ENCODE results near the gene TNFRSF13B.

Gene TNFRSF13B

GRCh38 chr17:16938496-16939207 is 33.3 kb downstream of the TNFRSF13B start:
- TF ChIP-seq USF1 (IDR thresholded peaks at IDR 0.05) (no peak), NFIC (IDR thresholded peaks at IDR 0.05) (no peak), MAX (IDR thresholded peaks at IDR 0.05) (no peak), ZBTB7A (IDR thresholded peaks at IDR 0.05; ENCODE audit: low read depth) (no peak), FOXM1 (IDR thresholded peaks at IDR 0.05; ENCODE audit: borderline replicate concordance, low read depth) (no peak), TEAD4 (IDR thresholded peaks at IDR 0.05) (no peak), RAD21 (IDR thresholded peaks at IDR 0.05; ENCODE audit: low read depth) (no peak), CREB1 (IDR thresholded peaks at IDR 0.05; ENCODE audit: low read depth) (no peak), CEBPB (IDR thresholded peaks at IDR 0.05) (no peak), YY1 (IDR thresholded peaks at IDR 0.05; ENCODE audit: low read depth) (no peak), EP300 (IDR thresholded peaks at IDR 0.05; ENCODE audit: borderline replicate concordance) (no peak), TCF12 (IDR thresholded peaks at IDR 0.05; ENCODE audit: low read depth) (no peak), EGR1 (IDR thresholded peaks at IDR 0.05) (no peak), TAF1 (IDR thresholded peaks at IDR 0.05; ENCODE audit: low read depth) (no peak), REST (IDR thresholded peaks at IDR 0.05; ENCODE audit: low read depth) (no peak)

- TF ChIP-seq TAF1 (IDR thresholded peaks at IDR 0.05; ENCODE audit: low read depth) (no peak), USF1 (IDR thresholded peaks at IDR 0.05) (no peak), CEBPB (IDR thresholded peaks at IDR 0.05) (no peak), FOXM1 (IDR thresholded peaks at IDR 0.05; ENCODE audit: borderline replicate concordance, low read depth) (no peak), NFIC (IDR thresholded peaks at IDR 0.05) (no peak), EP300 (IDR thresholded peaks at IDR 0.05; ENCODE audit: borderline replicate concordance) (no peak), RAD21 (IDR thresholded peaks at IDR 0.05; ENCODE audit: low read depth) (no peak), TCF12 (IDR thresholded peaks at IDR 0.05; ENCODE audit: low read depth) (no peak), REST (IDR thresholded peaks at IDR 0.05; ENCODE audit: low read depth) (no peak), ZBTB7A (IDR thresholded peaks at IDR 0.05; ENCODE audit: low read depth) (no peak), EGR1 (IDR thresholded peaks at IDR 0.05) (no peak), TEAD4 (IDR thresholded peaks at IDR 0.05) (no peak), MAX (IDR thresholded peaks at IDR 0.05) (no peak), YY1 (IDR thresholded peaks at IDR 0.05; ENCODE audit: low read depth) (no peak), CREB1 (IDR thresholded peaks at IDR 0.05; ENCODE audit: low read depth) (no peak)
Measured at GRCh38 chr17:16938031-16938430, 33.9 kb downstream of the TNFRSF13B start.

- TF ChIP-seq NFIC (IDR thresholded peaks at IDR 0.05) (no peak), EGR1 (IDR thresholded peaks at IDR 0.05) (no peak), USF1 (IDR thresholded peaks at IDR 0.05) (no peak), EP300 (IDR thresholded peaks at IDR 0.05; ENCODE audit: borderline replicate concordance) (no peak), ZBTB7A (IDR thresholded peaks at IDR 0.05; ENCODE audit: low read depth) (no peak), MAX (IDR thresholded peaks at IDR 0.05) (no peak), REST (IDR thresholded peaks at IDR 0.05; ENCODE audit: low read depth) (no peak), TAF1 (IDR thresholded peaks at IDR 0.05; ENCODE audit: low read depth) (no peak), YY1 (IDR thresholded peaks at IDR 0.05; ENCODE audit: low read depth) (no peak), TEAD4 (IDR thresholded peaks at IDR 0.05) (no peak), RAD21 (IDR thresholded peaks at IDR 0.05; ENCODE audit: low read depth) (no peak), FOXM1 (IDR thresholded peaks at IDR 0.05; ENCODE audit: borderline replicate concordance, low read depth) (no peak), CREB1 (IDR thresholded peaks at IDR 0.05; ENCODE audit: low read depth) (no peak), CEBPB (IDR thresholded peaks at IDR 0.05) (no peak), TCF12 (IDR thresholded peaks at IDR 0.05; ENCODE audit: low read depth) (no peak)
Measured at GRCh38 chr17:16937431-16937830, 34.5 kb downstream of the TNFRSF13B start.

Data from Ishikawa (cell line).